Measurements from ENCODE around the gene DGKI.

DNA sequence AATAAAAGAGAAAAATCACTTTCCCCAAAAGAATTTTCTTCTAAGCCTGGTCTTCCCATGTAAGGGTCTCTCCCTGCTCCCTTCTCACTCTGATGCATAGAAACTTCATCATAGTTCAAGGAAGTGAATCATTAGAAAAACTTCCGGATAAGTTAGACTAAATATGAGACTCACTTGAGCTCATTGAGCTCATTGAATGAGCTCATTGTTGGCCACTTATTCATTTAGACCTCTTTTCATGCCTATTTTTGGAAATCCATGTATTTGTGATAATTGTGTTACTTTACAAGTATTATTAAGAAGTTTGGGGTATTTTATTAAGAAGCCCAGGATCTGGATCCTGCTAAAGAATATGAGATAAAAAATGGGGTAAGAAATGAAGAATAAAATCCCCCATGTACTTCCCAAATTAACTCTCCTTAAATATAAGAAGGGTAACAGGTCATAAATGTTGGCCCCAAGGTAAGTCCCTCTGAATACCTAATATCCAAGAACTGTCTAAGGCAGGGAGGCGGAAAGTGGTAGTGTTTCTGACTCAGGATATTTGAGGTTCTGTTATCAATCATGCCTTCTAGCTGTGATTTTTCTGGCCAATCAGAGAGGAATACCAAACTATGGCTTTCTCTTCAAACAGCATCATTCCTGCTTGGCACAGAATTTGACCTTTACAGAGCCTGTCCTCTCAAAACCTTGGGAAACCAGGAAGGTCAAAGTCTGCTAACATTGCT, 266.7 kb downstream of the DGKI start:
- TF ChIP-seq CTCF (IDR thresholded peaks at IDR 0.05) (no peak), POLR2A (IDR thresholded peaks at IDR 0.05) (no peak)
